ENCODE measurements around the gene MPV17L2.

DNA sequence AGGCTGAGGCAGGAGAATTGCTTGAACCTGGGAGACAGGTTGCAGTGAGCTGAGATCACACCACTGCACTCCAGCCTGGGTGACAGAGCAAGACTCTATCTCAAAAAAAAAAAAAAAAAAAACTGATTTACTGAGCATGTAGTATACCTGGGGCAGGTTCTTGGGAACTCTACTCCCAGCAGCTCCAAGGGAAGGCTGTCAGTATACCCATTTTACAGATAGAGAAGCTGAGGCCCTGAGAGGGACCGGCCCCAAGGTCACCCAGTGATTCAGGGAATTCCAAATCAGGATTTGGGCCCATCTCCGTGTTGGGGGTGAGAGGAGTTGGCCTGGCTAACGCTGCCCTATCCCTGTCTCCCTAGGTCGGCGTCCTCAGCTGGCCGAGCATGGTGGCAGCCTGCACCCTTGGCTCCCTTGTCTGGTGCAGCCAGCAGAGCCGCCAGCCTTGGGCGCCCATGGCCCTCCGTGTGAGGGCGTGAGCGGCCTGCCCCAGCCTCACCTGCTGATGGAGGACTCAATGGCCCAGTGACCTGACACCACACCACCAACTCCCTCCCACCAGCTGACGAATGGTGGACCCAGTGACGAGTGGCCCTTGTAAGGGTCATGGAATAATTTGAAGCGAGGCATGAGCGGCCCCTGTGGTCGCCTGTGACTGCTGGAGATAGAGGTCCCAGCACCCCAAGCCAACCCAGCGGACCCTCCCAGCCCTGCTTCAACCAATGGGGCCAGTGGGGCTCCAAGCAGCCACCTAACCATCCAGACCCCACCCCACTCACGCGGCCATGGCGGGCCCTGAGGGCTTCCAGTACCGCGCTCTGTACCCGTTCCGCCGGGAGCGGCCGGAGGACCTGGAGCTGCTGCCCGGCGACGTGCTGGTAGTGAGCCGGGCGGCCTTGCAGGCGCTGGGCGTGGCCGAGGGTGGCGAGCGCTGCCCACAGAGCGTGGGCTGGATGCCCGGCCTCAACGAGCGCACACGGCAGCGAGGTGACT, 37.6 kb upstream of the MPV17L2 start:
- TF ChIP-seq, protein P1, sequence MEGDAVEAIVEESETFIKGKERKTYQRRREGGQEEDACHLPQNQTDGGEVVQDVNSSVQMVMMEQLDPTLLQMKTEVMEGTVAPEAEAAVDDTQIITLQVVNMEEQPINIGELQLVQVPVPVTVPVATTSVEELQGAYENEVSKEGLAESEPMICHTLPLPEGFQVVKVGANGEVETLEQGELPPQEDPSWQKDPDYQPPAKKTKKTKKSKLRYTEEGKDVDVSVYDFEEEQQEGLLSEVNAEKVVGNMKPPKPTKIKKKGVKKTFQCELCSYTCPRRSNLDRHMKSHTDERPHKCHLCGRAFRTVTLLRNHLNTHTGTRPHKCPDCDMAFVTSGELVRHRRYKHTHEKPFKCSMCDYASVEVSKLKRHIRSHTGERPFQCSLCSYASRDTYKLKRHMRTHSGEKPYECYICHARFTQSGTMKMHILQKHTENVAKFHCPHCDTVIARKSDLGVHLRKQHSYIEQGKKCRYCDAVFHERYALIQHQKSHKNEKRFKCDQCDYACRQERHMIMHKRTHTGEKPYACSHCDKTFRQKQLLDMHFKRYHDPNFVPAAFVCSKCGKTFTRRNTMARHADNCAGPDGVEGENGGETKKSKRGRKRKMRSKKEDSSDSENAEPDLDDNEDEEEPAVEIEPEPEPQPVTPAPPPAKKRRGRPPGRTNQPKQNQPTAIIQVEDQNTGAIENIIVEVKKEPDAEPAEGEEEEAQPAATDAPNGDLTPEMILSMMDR (IDR thresholded peaks at IDR 0.05 in 4 of 5, conservative IDR thresholded peaks at IDR 0.05 in 1 of 5): no peak
- TF ChIP-seq POLR2A (IDR thresholded peaks at IDR 0.05): no peak
